AG04450 (cell line): Measurements from ENCODE around the gene KANSL3. TPM values are rescaled to one million over a fixed set of nuclear protein-coding genes. Genes with fewer than 3 reads are reported as not detected.

Experiments
- CTCF ChIA-PET: fragments of 300-600, 350-600 bp; formaldehyde crosslinking; extraction: SDS; loops from one replicate; lab custom pipeline; 2022; ENCODE audit warnings: antibody characterized with exemption, inconsistent platforms; lab: Charles Lee
- POLR2A ChIA-PET: fragments of 350-600 bp; formaldehyde crosslinking; extraction: SDS; loops from one replicate; lab custom pipeline; 2021; ENCODE audit warnings: antibody characterized with exemption, inconsistent platforms; lab: Yijun Ruan, JAX
- DNase-seq: peaks from one replicate; pipeline ENCODE4 v3.0.0-alpha.2; 2011; ENCODE audit warnings: low read depth, low spot score
- H3K27ac ChIP-seq: one replicate; pipeline ENCODE4 v1.5.1; 2012; ENCODE audit warnings: low read depth, low read length, control low read depth
- H3K27me3 ChIP-seq: one replicate; pipeline ENCODE4 v1.6.0; 2012; ENCODE audit warnings: low read length; ENCODE audit not compliant: control insufficient read depth, insufficient read depth
- H3K4me3 ChIP-seq: 2 replicates; pipeline ENCODE4 v1.5.1; 2011; ENCODE audit warnings: mild to moderate bottlenecking, low read depth, low read length, control low read depth
- H3K9me3 ChIP-seq: 2 replicates; pipeline ENCODE4 v1.5.1; 2012; ENCODE audit warnings: low read length; ENCODE audit not compliant: control insufficient read depth, insufficient read depth
- CTCF ChIP-seq: IDR thresholded peaks from 2 replicates; pipeline ENCODE4 v1.5.1; 2011; ENCODE audit warnings: low read depth, low read length, control low read depth, inconsistent platforms
- polyA plus RNA-seq: library from polyadenylated mRNA; depleted of rRNA; stranded (reverse); fragments of >200 nt; gene quantifications from 2 replicates; pipeline ENCODE4 v1.2.3, GENCODE V29; 2011

KANSL3 gene
- polyA plus RNA-seq, 1 experiment, result 17.1 TPM

GRCh38 chr2:96601382-96602292 is 36.5 kb downstream of the KANSL3 start:
- Histone ChIP-seq H3K9me3 (no peaks in the 10 kb centered on the region), H3K27ac (no peak overlapping the region), H3K4me3 (no peak overlapping the region), H3K27me3 (no peaks in the 10 kb centered on the region)
- ChIA-PET CTCF (no interaction called here), POLR2A (no interaction called here)
- DNase-seq, result no peak
- TF ChIP-seq CTCF, result no peak

- Histone ChIP-seq H3K4me3 (no peak overlapping the region), H3K27ac (no peak overlapping the region), H3K9me3 (no peaks in the 10 kb centered on the region), H3K27me3 (no peaks in the 10 kb centered on the region)
- ChIA-PET CTCF (interaction anchor here (0.9 to 1.6 kb wide), 2 partner anchors 44 to 46 kb away, joined by 3 read pairs; no protein-coding TSS in a partner anchor), POLR2A (no interaction called here)
- no peak for TF ChIP-seq CTCF
- DNase-seq, result no peak
These were observed 38.2 kb downstream of the KANSL3 start for GRCh38 chr2:96599941-96600340.

GRCh38 chr2:96596596-96596995 is 41.5 kb downstream of the KANSL3 start:
- ChIA-PET CTCF (interaction anchor here (2.0 kb wide), 1 partner anchor 42 kb away, joined by 7 read pairs; no protein-coding TSS in a partner anchor), POLR2A (no interaction called here)
- DNase-seq, result no peak
- Histone ChIP-seq H3K4me3 (no peak overlapping the region), H3K27ac (no peak overlapping the region), H3K9me3 (no peaks in the 10 kb centered on the region), H3K27me3 (no peaks in the 10 kb centered on the region)
- no peak for TF ChIP-seq CTCF

GRCh38 chr2:96594691-96595152 is 43.4 kb downstream of the KANSL3 start:
- H3K4me3 ChIP-seq, result no peak overlapping the region
- ChIA-PET POLR2A (no interaction called here), CTCF (interaction anchor here (0.8 to 1.0 kb wide), 2 partner anchors 41 to 187 kb away, joined by 3 read pairs; no protein-coding TSS in a partner anchor)
- no peak for TF ChIP-seq CTCF
- no peaks in the 10 kb centered on the region for H3K9me3 ChIP-seq
- DNase-seq, result no peak
- no peaks in the 10 kb centered on the region for H3K27me3 ChIP-seq
- no peak overlapping the region for H3K27ac ChIP-seq

GRCh38 chr2:96594282-96594681 is 43.8 kb downstream of the KANSL3 start:
- H3K9me3 ChIP-seq, result no peaks in the 10 kb centered on the region
- H3K4me3 ChIP-seq, result no peak overlapping the region
- ChIA-PET CTCF (interaction anchor here (0.8 to 1.7 kb wide), 3 partner anchors 10 to 187 kb away, joined by 3 to 5 read pairs (median 3); no protein-coding TSS in a partner anchor), POLR2A (no interaction called here)
- TF ChIP-seq CTCF, result no peak
- H3K27ac ChIP-seq, result no peak overlapping the region
- H3K27me3 ChIP-seq, result no peaks in the 10 kb centered on the region
- no peak for DNase-seq
